PC-9 (cell line): ENCODE data around the gene SCAP. TPM values are rescaled to one million over a fixed set of nuclear protein-coding genes. Genes with fewer than 3 reads are reported as not detected.

Experiments used
- BruUV-seq: library from RNA; stranded (reverse); fragments of 400-500 nt; replicated peaks from 2 replicates; lab custom pipeline; 2021; lab: Mats Ljungman, UMichigan
- CTCF ChIA-PET: fragments of 300-600 bp; sonication (Branson Sonifier 250); formaldehyde crosslinking; loops from one replicate; lab custom pipeline; 2022; ENCODE audit warnings: antibody characterized with exemption; lab: Charles Lee
- POLR2A ChIA-PET: fragments of 300-600 bp; sonication (Branson Sonifier 250); formaldehyde crosslinking; loops from one replicate; lab custom pipeline; 2022; ENCODE audit warnings: antibody characterized with exemption; ENCODE audit not compliant: unreplicated experiment; lab: Charles Lee
- DNase-seq, 2 experiments: peaks; one replicate each; pipeline versions ENCODE4 v3.0.0 to v3.0.0-alpha.2; 2015 to 2022; ENCODE audit warnings: mixed read lengths in 1 of 2
- H2AFZ ChIP-seq: fragments of 200-600 bp; sonication (generic); 2 replicates; pipeline ENCODE4 v1.8.1; 2017; ENCODE audit warnings: antibody characterized with exemption
- H3F3A ChIP-seq: fragments of 200-600 bp; sonication (generic); 2 replicates; pipeline ENCODE4 v1.8.1; 2017; ENCODE audit warnings: antibody characterized with exemption, mild to moderate bottlenecking, low read depth; ENCODE audit not compliant: insufficient read depth
- H3K27ac ChIP-seq: fragments of 200-600 bp; sonication (generic); 2 replicates; pipeline ENCODE4 v1.6.1; 2016; ENCODE audit warnings: mixed run types
- H3K27me3 ChIP-seq: fragments of 200-600 bp; sonication (generic); 2 replicates; pipeline ENCODE4 v1.6.1; 2016; ENCODE audit warnings: low read depth, mixed run types; ENCODE audit not compliant: insufficient read depth
- H3K36me3 ChIP-seq: fragments of 200-600 bp; sonication (generic); 2 replicates; pipeline ENCODE4 v1.6.1; 2016; ENCODE audit warnings: low read depth, mixed run types
- H3K4me1 ChIP-seq: fragments of 200-600 bp; sonication (generic); replicated peaks from 2 replicates; pipeline ENCODE4 v1.6.1; 2016; ENCODE audit warnings: mixed run types; ENCODE audit not compliant: insufficient read depth
- H3K4me2 ChIP-seq: fragments of 200-600 bp; sonication (generic); 2 replicates; pipeline ENCODE4 v1.6.1; 2017; ENCODE audit warnings: mixed run types
- H3K4me3 ChIP-seq: fragments of 200-600 bp; sonication (generic); 2 replicates; pipeline ENCODE4 v1.6.1; 2016; ENCODE audit warnings: mixed run types
- H3K79me2 ChIP-seq: fragments of 200-600 bp; sonication (generic); 2 replicates; pipeline ENCODE4 v1.6.1; 2017; ENCODE audit warnings: low read depth, mixed run types
- H3K9me2 ChIP-seq: fragments of 200-600 bp; sonication (generic); 2 replicates; pipeline ENCODE4 v1.8.1; 2017; ENCODE audit warnings: mild to moderate bottlenecking; ENCODE audit not compliant: insufficient read depth
- H3K9me3 ChIP-seq: fragments of 200-600 bp; sonication (generic); 2 replicates; pipeline ENCODE4 v1.8.1; 2016; ENCODE audit warnings: low read depth; ENCODE audit not compliant: insufficient read depth
- H4K20me1 ChIP-seq: fragments of 200-600 bp; sonication (generic); 2 replicates; pipeline ENCODE4 v1.8.1; 2017; ENCODE audit not compliant: insufficient read depth
- CTCF ChIP-seq: fragments of 200-600 bp; sonication (generic); conservative IDR thresholded peaks from 2 replicates; pipeline ENCODE4 v1.6.1; 2017; ENCODE audit warnings: mixed run types, antibody characterized with exemption, mild to moderate bottlenecking, moderate library complexity
- EZH2 ChIP-seq: fragments of 200-600 bp; sonication (generic); IDR thresholded peaks from 2 replicates; pipeline ENCODE4 v1.8.0; 2017; ENCODE audit warnings: antibody characterized with exemption, low read depth
- intact Hi-C: fragments of 100-400 bp; cut with micrococcal nuclease; formaldehyde crosslinking; loops from one replicate; pipeline ENCODE4 v1.10.0; 2022; ENCODE audit not compliant: unreplicated experiment
- total RNA-seq: library from RNA; stranded (reverse); gene quantifications from 2 replicates; pipeline ENCODE4 v1.2.3, GENCODE V29; 2021

The SCAP gene
- total RNA-seq, 1 experiment from 2014 or later = 71.5 TPM

DNA sequence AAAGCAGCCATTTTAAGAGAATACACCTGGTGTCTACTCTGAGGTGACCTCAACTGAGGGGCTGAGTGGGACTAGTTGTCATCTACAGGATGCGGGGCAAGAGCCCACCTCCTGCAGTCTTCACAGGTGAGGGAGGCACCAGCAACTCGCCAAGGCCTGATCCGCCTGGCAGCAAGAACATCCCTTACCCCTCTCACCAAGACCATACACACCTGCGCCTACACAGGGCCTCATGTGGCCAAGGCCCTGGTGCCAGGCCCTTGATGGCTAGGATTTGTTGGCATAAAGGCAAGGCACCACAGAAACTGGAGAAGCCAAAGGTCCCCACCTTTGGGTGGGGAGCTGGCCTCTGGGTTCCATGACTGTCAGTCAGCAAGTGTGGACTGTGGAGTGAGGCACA is 19.4 kb upstream of the SCAP start:
- ChIA-PET POLR2A (no interaction called here), CTCF (no interaction called here)
- Histone ChIP-seq H3K79me2 (no peaks in the 10 kb centered on the region), H4K20me1 (no peaks in the 10 kb centered on the region), H3K4me1 (no peaks in the 10 kb centered on the region), H3K9me3 (no peaks in the 10 kb centered on the region), H3K27ac (no peak overlapping the region), H3K36me3 (no peaks in the 10 kb centered on the region), H3K4me3 (no peak overlapping the region), H3K9me2 (no peaks in the 10 kb centered on the region), H3K27me3 (no peaks in the 10 kb centered on the region), H3K4me2 (no peak overlapping the region), H2AFZ (no peak overlapping the region), H3F3A (no peaks in the 10 kb centered on the region)
- no peak for TF ChIP-seq CTCF
- no peak for TF ChIP-seq EZH2
- intact Hi-C loops = no loop called here
- no TSS peak for BruUV-seq
- DNase-seq = no peak

GRCh38 chr3:47491777-47492176 is 16.0 kb upstream of the SCAP start:
- H3K4me1 ChIP-seq = no peaks in the 10 kb centered on the region
- no peaks in the 10 kb centered on the region; the same call in 1 of the 2 replicates for H3F3A ChIP-seq
- ChIA-PET CTCF (no interaction called here), POLR2A (no interaction called here)
- H4K20me1 ChIP-seq = no peaks in the 10 kb centered on the region
- no peak overlapping the region for H3K4me3 ChIP-seq
- no TSS peak for BruUV-seq
- no peak overlapping the region for H3K4me2 ChIP-seq
- H3K27me3 ChIP-seq = no peaks in the 10 kb centered on the region
- intact Hi-C loops = no loop called here
- H3K9me3 ChIP-seq = no peaks in the 10 kb centered on the region
- DNase-seq = no peak
- H3K9me2 ChIP-seq = no peaks in the 10 kb centered on the region
- no peak overlapping the region for H2AFZ ChIP-seq
- no peaks in the 10 kb centered on the region for H3K79me2 ChIP-seq
- H3K27ac ChIP-seq = no peak overlapping the region
- TF ChIP-seq CTCF (no peak), EZH2 (no peak)
- no peaks in the 10 kb centered on the region for H3K36me3 ChIP-seq

- Histone ChIP-seq H3K9me2 (no peaks in the 10 kb centered on the region), H3K36me3 (no peaks in the 10 kb centered on the region), H3K4me1 (no peaks in the 10 kb centered on the region), H3F3A (no peaks in the 10 kb centered on the region; the same call in 1 of the 2 replicates), H3K9me3 (no peaks in the 10 kb centered on the region), H3K4me3 (no peak overlapping the region), H2AFZ (no peak overlapping the region), H3K27me3 (no peaks in the 10 kb centered on the region), H4K20me1 (no peaks in the 10 kb centered on the region), H3K27ac (no peak overlapping the region), H3K4me2 (no peak overlapping the region), H3K79me2 (no peaks in the 10 kb centered on the region)
- no peak for TF ChIP-seq EZH2
- TF ChIP-seq CTCF = no peak
- DNase-seq = no peak
- BruUV-seq = no TSS peak
- CTCF ChIA-PET = no interaction called here
- intact Hi-C loops = no loop called here
- POLR2A ChIA-PET = no interaction called here
Measured at GRCh38 chr3:47491186-47491585, 15.4 kb upstream of the SCAP start.
